ENCODE results near the gene SGCA. TPM values are rescaled to one million over a fixed set of nuclear protein-coding genes. Genes with fewer than 3 reads are reported as not detected.

Gene SGCA
- total and polyA plus RNA-seq, 2 donors (not counting 3 experiments of a cell fraction or from before 2014, with no cell fraction given), result not detected

- no peaks in the 10 kb centered on the region for H3K9me3 ChIP-seq (replicated peaks; ENCODE audit: control insufficient read depth, insufficient read depth, low read length)
- intact Hi-C loops (cut with micrococcal nuclease) (loop anchor here (1.0 kb wide), 3 partner anchors 9 to 58 kb away; no protein-coding TSS in a partner anchor), dilution Hi-C loops (cut with MboI; ENCODE audit: extremely low pct_ligation_motif_present, low sequenced_read_pairs) (no loop called here)
- peak overlapping the region; percentile 79 for H3K4me2 ChIP-seq (ENCODE audit: insufficient read depth, low read length)
- peak overlapping the region in 2 of 3 experiments; percentile 16 to 43 for H3K4me3 ChIP-seq (replicated peaks in 1 of 3; ENCODE audit: insufficient read depth in 1 of 3, low read depth in 1 of 3, low read length in 3 of 3)
- BruUV-seq (replicated peaks), result no TSS peak
- no peaks in the 10 kb centered on the region for H4K20me1 ChIP-seq (replicated peaks; ENCODE audit: control insufficient read depth, extremely low read depth, insufficient read depth, low read length)
- FAIRE-seq (peak; percentile 92), DNase-seq (ENCODE audit: low read depth, low spot score) (peak; percentile 81)
- CTCF ChIA-PET, result interaction anchor here (0.8 to 4.5 kb wide), 18 partner anchors 9 to 57 kb away, joined by 3 to 47 read pairs (median 6); partner anchors contain the start of genes COL1A1, PDK2, SAMD14 and SGCA
- H3K27ac ChIP-seq (ENCODE audit: insufficient read depth, low read depth, low read length), result peak overlapping the region; percentile 76
- TF ChIP-seq POLR2AphosphoS5 (IDR thresholded peaks at IDR 0.05; ENCODE audit: insufficient read depth, low read depth, low read length), result peak; percentile 55
- no peak for TF ChIP-seq EZH2 (IDR thresholded peaks at IDR 0.05; ENCODE audit: borderline replicate concordance, low read depth, low read length, severe bottlenecking)
- peak; percentile 36 for TF ChIP-seq POLR2A (IDR thresholded peaks at IDR 0.05; ENCODE audit: low read depth, low read length)
- TF ChIP-seq GATA2 (IDR thresholded peaks at IDR 0.05; ENCODE audit: insufficient read depth, insufficient read length, low read depth, low read length), result no peak
- no peak for TF ChIP-seq CTCF (IDR thresholded peaks at IDR 0.05; ENCODE audit: extremely low read depth in 1 of 2, insufficient read depth in 1 of 2, low read depth in 1 of 2, low read length in 2 of 2)
- no peak for TF ChIP-seq FOS (IDR thresholded peaks at IDR 0.05; ENCODE audit: borderline replicate concordance, insufficient read depth, low read length)
- peaks cover 27% of the 10 kb centered on the region for H3K4me1 ChIP-seq (ENCODE audit: control insufficient read depth, extremely low read depth, insufficient read depth, low read length)
- peak overlapping the region; percentile 79 for H2AFZ ChIP-seq (ENCODE audit: low read depth, low read length)
- H3K79me2 ChIP-seq (ENCODE audit: control insufficient read depth, insufficient read depth, low read length), result peaks cover 36% of the 10 kb centered on the region
- H3K27me3 ChIP-seq (ENCODE audit: control insufficient read depth in 2 of 2, insufficient read depth in 2 of 2, low read length in 2 of 2), result no peaks in the 10 kb centered on the region
- H3K36me3 ChIP-seq (ENCODE audit: control insufficient read depth in 2 of 2, extremely low read depth in 1 of 2, insufficient read depth in 2 of 2, low read length in 2 of 2), result no peaks in the 10 kb centered on the region
- no peaks in the 10 kb centered on the region for H3K9me1 ChIP-seq (replicated peaks; ENCODE audit: control insufficient read depth, extremely low read depth, insufficient read depth, low read length)
- peak overlapping the region; percentile 60 for H3K9ac ChIP-seq (replicated peaks; ENCODE audit: extremely low read depth, insufficient read depth, low read length)
- POLR2A ChIA-PET, result interaction anchor here (1.0 to 1.3 kb wide), 2 partner anchors 26 to 35 kb away, joined by 3 read pairs; no protein-coding TSS in a partner anchor
These were observed 13.8 kb upstream of the SGCA start for GRCh38 chr17:50151937-50152547.

All from endothelial cell of umbilical vein (primary cell).